Neural progenitor cell (in vitro differentiated cells): ENCODE data around the gene ABCC1. TPM values are rescaled to one million over a fixed set of nuclear protein-coding genes. Genes with fewer than 3 reads are reported as not detected.

Experiments
- DNase-seq: peaks from one replicate; pipeline ENCODE4 v3.0.0-alpha.2; 2016; ENCODE audit warnings: low spot score
- H2AFZ ChIP-seq: fragments of 200-600 bp; sonication (generic); replicated peaks from 2 replicates; pipeline ENCODE4 v1.6.1; 2016; ENCODE audit warnings: antibody characterized with exemption
- H3F3A ChIP-seq: fragments of 200-600 bp; sonication (generic); 2 replicates; pipeline ENCODE4 v1.6.1; 2016; ENCODE audit warnings: antibody characterized with exemption, low read depth
- H3K27ac ChIP-seq: fragments of 200-600 bp; sonication (generic); 2 replicates; pipeline ENCODE4 v1.5.1; 2016; ENCODE audit warnings: mild to moderate bottlenecking
- H3K27me3 ChIP-seq: fragments of 200-600 bp; sonication (generic); 2 replicates; pipeline ENCODE4 v1.6.1; 2016; ENCODE audit warnings: mild to moderate bottlenecking, moderate library complexity
- H3K36me3 ChIP-seq: fragments of 200-600 bp; sonication (generic); 2 replicates; pipeline ENCODE4 v1.5.1; 2016
- H3K4me1 ChIP-seq: fragments of 200-600 bp; sonication (generic); 2 replicates; pipeline ENCODE4 v1.6.1; 2016; ENCODE audit warnings: mixed run types
- H3K4me2 ChIP-seq: fragments of 200-600 bp; sonication (generic); 2 replicates; pipeline ENCODE4 v1.6.1; 2016
- H3K4me3 ChIP-seq: fragments of 200-600 bp; sonication (generic); 2 replicates; pipeline ENCODE4 v1.5.1; 2016
- H3K79me2 ChIP-seq: fragments of 200-600 bp; sonication (generic); 2 replicates; pipeline ENCODE4 v1.6.1; 2016; ENCODE audit warnings: low read depth
- H3K9ac ChIP-seq: fragments of 200-600 bp; sonication (generic); 2 replicates; pipeline ENCODE4 v1.6.1; 2016
- H3K9me3 ChIP-seq: fragments of 200-600 bp; sonication (generic); 2 replicates; pipeline ENCODE4 v1.5.1; 2016; ENCODE audit warnings: low read depth
- H4K20me1 ChIP-seq: fragments of 200-600 bp; sonication (generic); 2 replicates; pipeline ENCODE4 v1.6.1; 2016; ENCODE audit warnings: low read depth
- H3K27ac Mint-ChIP-seq: 3 replicates; pipeline ENCODE4 v1.8.0; 2021; ENCODE audit warnings: mixed read lengths
- H3K27me3 Mint-ChIP-seq: 2 replicates; pipeline ENCODE4 v1.8.0; 2022; ENCODE audit warnings: low read depth, mild to moderate bottlenecking, inconsistent platforms, moderate library complexity, mixed read lengths; ENCODE audit not compliant: insufficient read depth
- H3K36me3 Mint-ChIP-seq: 3 replicates; pipeline ENCODE4 v1.8.0; 2021; ENCODE audit warnings: mixed read lengths
- H3K4me1 Mint-ChIP-seq: 3 replicates; pipeline ENCODE4 v1.8.0; 2021; ENCODE audit warnings: mixed read lengths
- H3K4me3 Mint-ChIP-seq: 3 replicates; pipeline ENCODE4 v1.8.0; 2021; ENCODE audit warnings: mild to moderate bottlenecking, moderate library complexity, mixed read lengths
- H3K9me3 Mint-ChIP-seq: 3 replicates; pipeline ENCODE4 v1.8.0; 2020; ENCODE audit warnings: mixed read lengths
- EZH2 ChIP-seq: fragments of 200-600 bp; sonication (generic); IDR thresholded peaks from 2 replicates; pipeline ENCODE4 v1.6.1; 2017; ENCODE audit warnings: antibody characterized with exemption, mild to moderate bottlenecking, moderate library complexity
- EZH2phosphoT487 ChIP-seq: fragments of 200-600 bp; sonication (generic); IDR thresholded peaks from 2 replicates; pipeline ENCODE4 v1.6.1; 2017; ENCODE audit warnings: antibody characterized with exemption
- total RNA-seq: library from RNA; depleted of rRNA; stranded (reverse); fragments of >200 nt; gene quantifications from 2 replicates; pipeline ENCODE4 v1.2.3, GENCODE V29; 2015; ENCODE audit warnings: low replicate concordance
- TF ChIP-seq, protein P1 (sequence below): fragments of 200-600 bp; sonication (generic); IDR thresholded peaks from 2 replicates; pipeline ENCODE4 v1.5.1; 2017; ENCODE audit warnings: antibody characterized with exemption, mild to moderate bottlenecking

ABCC1 gene
- total RNA-seq, 1 donor from 2014 or later, result 17.5 TPM

DNA sequence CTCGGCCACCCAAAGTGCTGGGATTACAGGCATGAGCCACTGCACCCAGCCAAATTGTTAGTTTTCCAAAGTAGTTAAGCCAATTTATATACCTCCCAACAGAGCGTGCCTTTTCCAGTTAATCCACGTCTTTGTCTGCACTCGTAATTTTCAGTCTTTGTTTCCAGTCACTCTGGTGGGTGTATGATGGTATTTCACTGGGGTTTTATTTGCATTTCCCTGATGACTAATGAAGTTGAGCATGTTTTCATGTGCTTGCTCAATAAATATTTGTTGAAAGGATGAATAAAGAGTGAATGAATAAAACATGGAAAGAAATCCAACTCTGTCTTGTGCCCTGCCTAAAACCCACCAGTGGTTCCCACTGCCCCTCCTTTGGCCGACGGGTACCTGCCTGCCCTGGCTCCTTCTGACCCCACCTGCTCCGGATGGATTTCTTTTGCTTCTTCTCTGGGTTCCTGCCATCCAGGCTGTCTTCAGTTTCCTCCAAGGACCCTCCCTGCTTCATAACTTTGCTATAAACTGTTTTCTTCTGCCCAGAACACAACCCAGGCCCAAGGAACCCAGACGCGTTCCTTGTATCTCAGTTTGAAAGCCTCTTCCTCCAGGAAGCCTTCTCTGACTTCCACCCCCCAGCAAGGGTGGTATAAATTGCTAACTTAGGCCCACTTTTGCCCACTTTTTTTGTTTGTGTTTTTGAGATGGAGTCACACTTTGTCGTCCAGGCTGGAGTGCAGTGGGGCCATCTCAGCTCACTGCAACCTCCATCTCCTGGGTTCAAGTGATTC is 3.0 kb upstream of the ABCC1 start:
- Histone ChIP-seq H3F3A (peaks cover 11% of the 10 kb centered on the region), H3K36me3 (no peaks in the 10 kb centered on the region), H3K4me3 (no peak overlapping the region), H3K79me2 (peaks cover 18% of the 10 kb centered on the region), H4K20me1 (peaks cover 9% of the 10 kb centered on the region), H2AFZ (no peak overlapping the region), H3K9me3 (no peaks in the 10 kb centered on the region), H3K27ac (no peak overlapping the region), H3K27me3 (peaks cover 16% of the 10 kb centered on the region), H3K9ac (no peak overlapping the region), H3K4me1 (peaks cover 8% of the 10 kb centered on the region), H3K4me2 (no peak overlapping the region)
- TF ChIP-seq EZH2phosphoT487 (peak; percentile 75), EZH2 (no peak)
- TF ChIP-seq, protein P1, sequence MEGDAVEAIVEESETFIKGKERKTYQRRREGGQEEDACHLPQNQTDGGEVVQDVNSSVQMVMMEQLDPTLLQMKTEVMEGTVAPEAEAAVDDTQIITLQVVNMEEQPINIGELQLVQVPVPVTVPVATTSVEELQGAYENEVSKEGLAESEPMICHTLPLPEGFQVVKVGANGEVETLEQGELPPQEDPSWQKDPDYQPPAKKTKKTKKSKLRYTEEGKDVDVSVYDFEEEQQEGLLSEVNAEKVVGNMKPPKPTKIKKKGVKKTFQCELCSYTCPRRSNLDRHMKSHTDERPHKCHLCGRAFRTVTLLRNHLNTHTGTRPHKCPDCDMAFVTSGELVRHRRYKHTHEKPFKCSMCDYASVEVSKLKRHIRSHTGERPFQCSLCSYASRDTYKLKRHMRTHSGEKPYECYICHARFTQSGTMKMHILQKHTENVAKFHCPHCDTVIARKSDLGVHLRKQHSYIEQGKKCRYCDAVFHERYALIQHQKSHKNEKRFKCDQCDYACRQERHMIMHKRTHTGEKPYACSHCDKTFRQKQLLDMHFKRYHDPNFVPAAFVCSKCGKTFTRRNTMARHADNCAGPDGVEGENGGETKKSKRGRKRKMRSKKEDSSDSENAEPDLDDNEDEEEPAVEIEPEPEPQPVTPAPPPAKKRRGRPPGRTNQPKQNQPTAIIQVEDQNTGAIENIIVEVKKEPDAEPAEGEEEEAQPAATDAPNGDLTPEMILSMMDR, result no peak
- H3K27ac Mint-ChIP-seq, result no peak overlapping the region
- peaks cover 3% of the 10 kb centered on the region for H3K36me3 Mint-ChIP-seq
- no peak for DNase-seq
- H3K4me3 Mint-ChIP-seq, result no peak overlapping the region
- peaks cover 20% of the 10 kb centered on the region for H3K4me1 Mint-ChIP-seq
- H3K9me3 Mint-ChIP-seq, result no peaks in the 10 kb centered on the region
- H3K27me3 Mint-ChIP-seq, result peaks cover 20% of the 10 kb centered on the region

DNA sequence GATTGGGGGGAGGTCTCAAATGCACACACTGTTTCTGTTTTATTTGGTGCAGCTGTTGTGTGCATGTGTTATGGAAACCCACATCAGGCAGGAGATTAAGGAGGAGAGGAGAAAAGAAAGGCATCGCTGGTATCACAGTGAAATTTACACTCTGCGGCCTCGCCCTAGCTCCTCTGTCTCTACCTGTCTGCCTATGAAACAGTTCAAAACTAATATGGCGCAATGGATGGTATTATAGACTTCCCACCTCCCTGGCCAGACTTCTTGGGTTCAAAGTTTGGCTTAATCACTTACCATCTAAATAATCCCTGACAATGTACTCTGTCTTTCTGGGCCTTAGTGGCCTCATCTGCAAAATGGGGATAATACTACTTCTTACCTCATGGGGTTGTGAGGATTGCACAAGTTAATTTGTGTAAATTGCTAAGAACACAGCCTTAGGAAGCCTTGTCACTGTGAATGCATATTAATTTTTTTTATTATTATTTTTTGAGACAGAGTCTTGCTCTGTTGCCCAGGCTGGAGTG is 1.4 kb upstream of the ABCC1 start:
- Histone ChIP-seq H3K4me3 (no peak overlapping the region), H2AFZ (no peak overlapping the region), H4K20me1 (peaks cover 25% of the 10 kb centered on the region), H3K9ac (no peak overlapping the region), H3K36me3 (no peaks in the 10 kb centered on the region), H3K27ac (no peak overlapping the region), H3K9me3 (no peaks in the 10 kb centered on the region), H3K4me1 (peaks cover 10% of the 10 kb centered on the region), H3K4me2 (no peak overlapping the region), H3F3A (peaks cover 11% of the 10 kb centered on the region), H3K79me2 (peaks cover 34% of the 10 kb centered on the region), H3K27me3 (peaks cover 16% of the 10 kb centered on the region)
- Mint-ChIP-seq H3K4me3 (peak overlapping the region; percentile 39), H3K27me3 (peaks cover 18% of the 10 kb centered on the region), H3K27ac (no peak overlapping the region), H3K9me3 (no peaks in the 10 kb centered on the region), H3K4me1 (peaks cover 26% of the 10 kb centered on the region), H3K36me3 (peaks cover 3% of the 10 kb centered on the region)
- DNase-seq, result no peak
- TF ChIP-seq, protein P1, result no peak
- no peak for TF ChIP-seq EZH2
- no peak for TF ChIP-seq EZH2phosphoT487

DNA sequence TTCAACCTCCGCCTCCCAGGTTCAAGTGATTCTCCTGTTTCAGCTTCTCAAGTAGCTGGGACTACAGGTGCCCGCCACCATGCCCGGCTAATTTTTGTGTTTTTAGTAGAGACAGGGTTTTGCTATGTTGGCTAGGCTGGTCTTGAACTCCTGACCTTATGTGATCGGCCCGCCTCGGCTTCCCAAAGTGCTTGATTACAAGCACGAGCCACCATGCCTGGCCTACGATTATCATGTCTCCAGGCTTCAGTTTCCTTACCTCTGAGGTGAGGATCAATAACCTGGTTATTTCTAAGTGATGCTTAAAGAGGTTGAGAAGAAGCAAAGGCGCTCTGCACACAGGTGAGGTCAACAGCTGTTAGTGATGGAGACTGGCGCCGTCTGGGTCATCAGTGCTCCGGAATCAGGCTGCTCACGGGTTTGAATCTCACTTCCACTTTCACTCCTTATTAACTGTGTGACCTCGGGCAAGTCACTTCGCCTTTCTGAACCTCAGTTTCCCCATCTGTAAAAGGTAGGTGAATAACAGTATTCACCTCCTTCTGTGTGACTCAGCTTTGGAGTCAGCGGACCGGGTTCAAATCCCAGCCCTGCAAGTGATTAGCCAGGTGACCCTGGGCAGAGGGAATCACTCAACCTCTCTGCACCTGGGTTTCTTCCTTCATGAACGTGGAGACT is 745 bp upstream of the ABCC1 start:
- peaks cover 40% of the 10 kb centered on the region for H3K79me2 ChIP-seq
- peaks cover 16% of the 10 kb centered on the region for H3K27me3 Mint-ChIP-seq
- H3F3A ChIP-seq, result peaks cover 11% of the 10 kb centered on the region
- H3K4me2 ChIP-seq, result peak overlapping the region; percentile 76
- H4K20me1 ChIP-seq, result peaks cover 31% of the 10 kb centered on the region
- H3K27ac ChIP-seq, result no peak overlapping the region
- H2AFZ ChIP-seq, result peak overlapping the region; percentile 89
- H3K36me3 Mint-ChIP-seq, result peaks cover 3% of the 10 kb centered on the region
- no peak for DNase-seq
- H3K9ac ChIP-seq, result no peak overlapping the region
- no peaks in the 10 kb centered on the region for H3K9me3 ChIP-seq
- H3K27ac Mint-ChIP-seq, result peak overlapping the region; percentile 21
- H3K4me1 Mint-ChIP-seq, result peaks cover 26% of the 10 kb centered on the region
- H3K4me3 ChIP-seq, result peak overlapping the region; percentile 68
- no peaks in the 10 kb centered on the region for H3K36me3 ChIP-seq
- no peaks in the 10 kb centered on the region for H3K9me3 Mint-ChIP-seq
- H3K4me3 Mint-ChIP-seq, result peak overlapping the region; percentile 91
- peaks cover 16% of the 10 kb centered on the region for H3K27me3 ChIP-seq
- TF ChIP-seq EZH2phosphoT487 (no peak), EZH2 (no peak)
- TF ChIP-seq, protein P1, result no peak
- peaks cover 10% of the 10 kb centered on the region for H3K4me1 ChIP-seq
